ENCODE measurements around the gene SMAD4. TPM values are rescaled to one million over a fixed set of nuclear protein-coding genes. Genes with fewer than 3 reads are reported as not detected.

Gene SMAD4
- polyA plus RNA-seq, 2 of the 4 experiments (the other 2 are of a cell fraction): 52.1 to 107 TPM

DNA sequence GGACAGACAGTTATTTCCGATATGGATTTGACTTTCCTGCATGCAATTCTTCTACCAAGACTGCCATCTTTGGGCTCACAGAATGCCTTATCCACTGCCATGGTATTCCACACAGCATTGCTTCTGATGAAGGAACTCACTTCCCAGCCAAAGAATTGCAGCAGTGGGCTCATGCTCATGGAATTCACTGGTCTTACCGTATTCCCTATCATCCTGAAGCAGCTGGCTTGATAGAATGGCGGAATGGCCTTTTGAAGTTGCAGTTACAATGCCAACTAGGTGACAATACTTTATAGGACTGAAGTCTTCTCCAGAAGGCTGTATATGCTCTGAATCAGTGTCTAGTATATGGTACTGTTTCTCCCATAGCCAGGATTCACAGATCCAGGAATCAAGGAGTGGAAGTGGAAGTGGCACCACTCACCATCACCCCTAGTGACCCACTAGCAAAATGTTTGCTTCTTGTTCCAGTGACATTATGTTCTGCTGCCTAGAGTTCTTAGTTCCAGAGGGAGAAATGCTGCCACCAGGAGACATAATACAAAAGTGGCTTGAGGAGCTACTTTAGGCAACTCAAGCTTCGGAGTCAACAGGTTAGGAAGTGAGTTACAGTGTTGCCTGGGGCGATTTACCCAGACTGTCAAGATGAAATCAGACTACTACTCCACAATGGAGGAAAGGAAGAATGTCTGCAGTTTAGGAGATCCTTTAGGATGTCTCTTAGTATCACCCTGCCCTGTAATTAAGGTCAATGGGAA, 23.8 kb upstream of the SMAD4 start:
- POLR2A ChIA-PET: no interaction called here
- TF ChIP-seq, protein P1, sequence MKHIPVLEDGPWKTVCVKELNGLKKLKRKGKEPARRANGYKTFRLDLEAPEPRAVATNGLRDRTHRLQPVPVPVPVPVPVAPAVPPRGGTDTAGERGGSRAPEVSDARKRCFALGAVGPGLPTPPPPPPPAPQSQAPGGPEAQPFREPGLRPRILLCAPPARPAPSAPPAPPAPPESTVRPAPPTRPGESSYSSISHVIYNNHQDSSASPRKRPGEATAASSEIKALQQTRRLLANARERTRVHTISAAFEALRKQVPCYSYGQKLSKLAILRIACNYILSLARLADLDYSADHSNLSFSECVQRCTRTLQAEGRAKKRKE (CRISPR knock-in tag; IDR thresholded peaks at IDR 0.05; ENCODE audit: low read depth): no peak
- TF ChIP-seq ZFP36 (IDR thresholded peaks at IDR 0.05; ENCODE audit: borderline replicate concordance, partially characterized antibody): no peak
- TF ChIP-seq CEBPB (IDR thresholded peaks at IDR 0.05): no peak
- TF ChIP-seq, protein P2, sequence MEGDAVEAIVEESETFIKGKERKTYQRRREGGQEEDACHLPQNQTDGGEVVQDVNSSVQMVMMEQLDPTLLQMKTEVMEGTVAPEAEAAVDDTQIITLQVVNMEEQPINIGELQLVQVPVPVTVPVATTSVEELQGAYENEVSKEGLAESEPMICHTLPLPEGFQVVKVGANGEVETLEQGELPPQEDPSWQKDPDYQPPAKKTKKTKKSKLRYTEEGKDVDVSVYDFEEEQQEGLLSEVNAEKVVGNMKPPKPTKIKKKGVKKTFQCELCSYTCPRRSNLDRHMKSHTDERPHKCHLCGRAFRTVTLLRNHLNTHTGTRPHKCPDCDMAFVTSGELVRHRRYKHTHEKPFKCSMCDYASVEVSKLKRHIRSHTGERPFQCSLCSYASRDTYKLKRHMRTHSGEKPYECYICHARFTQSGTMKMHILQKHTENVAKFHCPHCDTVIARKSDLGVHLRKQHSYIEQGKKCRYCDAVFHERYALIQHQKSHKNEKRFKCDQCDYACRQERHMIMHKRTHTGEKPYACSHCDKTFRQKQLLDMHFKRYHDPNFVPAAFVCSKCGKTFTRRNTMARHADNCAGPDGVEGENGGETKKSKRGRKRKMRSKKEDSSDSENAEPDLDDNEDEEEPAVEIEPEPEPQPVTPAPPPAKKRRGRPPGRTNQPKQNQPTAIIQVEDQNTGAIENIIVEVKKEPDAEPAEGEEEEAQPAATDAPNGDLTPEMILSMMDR (IDR thresholded peaks at IDR 0.05): no peak
- no peak for TF ChIP-seq RARB (CRISPR knock-in tag; IDR thresholded peaks at IDR 0.05)
- TF ChIP-seq, protein P3, sequence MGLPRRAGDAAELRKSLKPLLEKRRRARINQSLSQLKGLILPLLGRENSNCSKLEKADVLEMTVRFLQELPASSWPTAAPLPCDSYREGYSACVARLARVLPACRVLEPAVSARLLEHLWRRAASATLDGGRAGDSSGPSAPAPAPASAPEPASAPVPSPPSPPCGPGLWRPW (IDR thresholded peaks at IDR 0.05): no peak
- no peak for TF ChIP-seq EP300 (IDR thresholded peaks at IDR 0.05)
- no peak for TF ChIP-seq HOXA7 (CRISPR knock-in tag; IDR thresholded peaks at IDR 0.05)
- no peak for TF ChIP-seq NPAS2 (CRISPR knock-in tag; IDR thresholded peaks at IDR 0.05; ENCODE audit: borderline replicate concordance)
- no peak for TF ChIP-seq RAD21 (conservative IDR thresholded peaks at IDR 0.05 in 1 of 2, IDR thresholded peaks at IDR 0.05 in 1 of 2)
- no peak for TF ChIP-seq PHF8 (IDR thresholded peaks at IDR 0.05; ENCODE audit: borderline replicate concordance, low read depth)
- TF ChIP-seq NFE2L2 (conservative IDR thresholded peaks at IDR 0.05; ENCODE audit: low read length): no peak
- no peak for TF ChIP-seq CBX8 (IDR thresholded peaks at IDR 0.05)
- no peak for TF ChIP-seq CHD2 (IDR thresholded peaks at IDR 0.05; ENCODE audit: low read length, partially characterized antibody)
- TF ChIP-seq RCOR1 (IDR thresholded peaks at IDR 0.05; ENCODE audit: low read depth, low read length): no peak
- TF ChIP-seq, protein P4, sequence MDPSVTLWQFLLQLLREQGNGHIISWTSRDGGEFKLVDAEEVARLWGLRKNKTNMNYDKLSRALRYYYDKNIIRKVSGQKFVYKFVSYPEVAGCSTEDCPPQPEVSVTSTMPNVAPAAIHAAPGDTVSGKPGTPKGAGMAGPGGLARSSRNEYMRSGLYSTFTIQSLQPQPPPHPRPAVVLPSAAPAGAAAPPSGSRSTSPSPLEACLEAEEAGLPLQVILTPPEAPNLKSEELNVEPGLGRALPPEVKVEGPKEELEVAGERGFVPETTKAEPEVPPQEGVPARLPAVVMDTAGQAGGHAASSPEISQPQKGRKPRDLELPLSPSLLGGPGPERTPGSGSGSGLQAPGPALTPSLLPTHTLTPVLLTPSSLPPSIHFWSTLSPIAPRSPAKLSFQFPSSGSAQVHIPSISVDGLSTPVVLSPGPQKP (IDR thresholded peaks at IDR 0.05; ENCODE audit: low read depth, low read length): no peak
- TF ChIP-seq GATA3 (IDR thresholded peaks at IDR 0.05; ENCODE audit: borderline replicate concordance): no peak
- TF ChIP-seq HOXB5 (CRISPR knock-in tag; IDR thresholded peaks at IDR 0.05): no peak
- WGBS (ENCODE audit: missing lambda C conversion rate): 78% methylated on average over 5 of the region's 5 CpGs
- Histone ChIP-seq H3K9me3 (no peaks in the 10 kb centered on the region), H3K27ac (no peak overlapping the region), H3K4me2 (no peak overlapping the region), H3K4me3 (no peak overlapping the region), H3K4me1 (no peaks in the 10 kb centered on the region)
- FAIRE-seq (no peak), DNase-seq (ENCODE audit: low read depth in 1 of 2, low spot score in 1 of 2) (no peak), ATAC-seq (no peak)
- CTCF ChIA-PET: no interaction called here

DNA sequence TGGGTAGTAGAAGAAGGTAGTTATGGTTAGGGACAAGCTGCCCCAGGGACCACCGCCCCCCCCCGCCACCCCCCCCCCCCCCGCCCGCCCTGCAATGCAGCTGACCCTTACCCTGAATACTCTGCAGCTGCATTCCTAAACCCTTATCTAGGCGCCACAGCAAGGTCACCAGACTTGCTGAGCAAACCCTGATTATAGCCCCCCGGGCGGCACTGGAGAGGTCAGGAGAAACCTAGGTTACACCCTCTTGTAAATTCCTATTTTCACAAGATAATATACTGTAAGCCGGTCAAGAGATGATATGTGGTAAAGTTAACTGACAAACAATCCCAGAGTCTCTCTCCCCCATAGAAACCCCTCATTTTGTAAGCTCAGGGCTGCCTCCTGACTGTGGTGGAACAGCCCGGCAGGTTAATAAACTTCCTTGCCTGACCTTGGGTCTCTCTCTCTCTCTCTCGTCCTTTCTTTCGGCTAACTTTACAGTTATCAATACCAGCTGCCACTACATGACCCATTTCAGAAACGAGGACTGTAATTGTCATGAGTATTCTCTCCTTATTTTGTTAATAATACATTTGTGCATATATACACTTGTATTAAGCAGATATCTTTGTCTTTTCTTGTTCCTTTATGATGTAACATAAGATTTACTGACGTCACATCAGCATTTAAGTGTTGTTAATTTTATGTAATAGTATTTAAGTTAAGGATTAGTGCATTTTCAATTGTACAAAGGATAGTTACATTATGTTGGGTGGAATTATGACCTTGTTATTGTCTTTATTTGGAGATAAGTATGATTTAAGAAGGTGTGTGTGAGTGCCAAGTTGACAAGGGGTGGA, 22.8 kb upstream of the SMAD4 start:
- no peak for ATAC-seq
- CTCF ChIA-PET: no interaction called here

More for the DNA sequence above, 22.8 kb upstream of the SMAD4 start:
- POLR2A ChIA-PET: no interaction called here
- DNase-seq (ENCODE audit: low read depth in 1 of 2, low spot score in 1 of 2) (no peak), FAIRE-seq (no peak)
- no peak overlapping the region for H3K4me2 ChIP-seq
- H3K27ac ChIP-seq: no peak overlapping the region
- 65% methylated on average over 9 of the region's 13 CpGs for WGBS (ENCODE audit: missing lambda C conversion rate)
- H3K4me1 ChIP-seq: no peaks in the 10 kb centered on the region
- no peak for TF ChIP-seq EP300 (IDR thresholded peaks at IDR 0.05)
- TF ChIP-seq POLR2A (IDR thresholded peaks at IDR 0.05; ENCODE audit: low read length): no peak
- TF ChIP-seq HDAC2 (IDR thresholded peaks at IDR 0.05): no peak
- no peak for TF ChIP-seq SMC3 (IDR thresholded peaks at IDR 0.05)
- no peak for TF ChIP-seq ZC3H11A (IDR thresholded peaks at IDR 0.05)
- no peak for TF ChIP-seq ZFP36 (IDR thresholded peaks at IDR 0.05; ENCODE audit: borderline replicate concordance, partially characterized antibody)
- TF ChIP-seq HOXA7 (CRISPR knock-in tag; IDR thresholded peaks at IDR 0.05): no peak
- no peak for TF ChIP-seq ZNF302 (CRISPR knock-in tag; IDR thresholded peaks at IDR 0.05)
- no peaks in the 10 kb centered on the region for H3K9me3 ChIP-seq
- H3K4me3 ChIP-seq: no peak overlapping the region
